Endothelial cell (in vitro differentiated cells): Measurements from ENCODE around the gene DNA2. TPM values are rescaled to one million over a fixed set of nuclear protein-coding genes. Genes with fewer than 3 reads are reported as not detected.
"Not testable (repeated sequence)": the region's sequence is repeated elsewhere in the genome, so short reads cannot be mapped to it uniquely, and the experiment has no call there.

ENCODE experiments used
- DNase-seq: peaks from one replicate; pipeline ENCODE4 v3.0.0; 2021; ENCODE audit warnings: low spot score
- H3K27ac Mint-ChIP-seq: one replicate; pipeline ENCODE4 v1.8.0; 2021; ENCODE audit warnings: mixed read lengths, inconsistent platforms; ENCODE audit not compliant: unreplicated experiment
- H3K27me3 Mint-ChIP-seq: one replicate; pipeline ENCODE4 v1.8.0; 2021; ENCODE audit warnings: mild to moderate bottlenecking, moderate library complexity, mixed read lengths, inconsistent platforms; ENCODE audit not compliant: unreplicated experiment
- H3K36me3 Mint-ChIP-seq: one replicate; pipeline ENCODE4 v1.8.0; 2021; ENCODE audit warnings: mild to moderate bottlenecking, low read depth, mixed read lengths, inconsistent platforms; ENCODE audit not compliant: unreplicated experiment
- H3K4me1 Mint-ChIP-seq: one replicate; pipeline ENCODE4 v1.8.0; 2021; ENCODE audit warnings: mild to moderate bottlenecking, mixed read lengths, inconsistent platforms; ENCODE audit not compliant: unreplicated experiment
- H3K4me3 Mint-ChIP-seq: one replicate; pipeline ENCODE4 v1.8.0; 2021; ENCODE audit warnings: mild to moderate bottlenecking, mixed read lengths, inconsistent platforms; ENCODE audit not compliant: unreplicated experiment
- H3K9me3 Mint-ChIP-seq: one replicate; pipeline ENCODE4 v1.8.0; 2021; ENCODE audit warnings: mixed read lengths, inconsistent platforms; ENCODE audit not compliant: unreplicated experiment
- CTCF ChIP-seq: fragments of 200-600 bp; sonication (generic); IDR thresholded peaks from one replicate; pipeline ENCODE4 v1.5.0; 2021; ENCODE audit warnings: antibody characterized with exemption; ENCODE audit not compliant: unreplicated experiment
- total RNA-seq: library from RNA; stranded (reverse); fragmentation: NEBNext Ultra II Directional; extraction: Animal tissue kit (Norgen Biotek cat#: 25700); gene quantifications from one replicate; pipeline ENCODE4 v1.2.1, GENCODE V29; 2021; ENCODE audit not compliant: unreplicated experiment

Gene DNA2
- total RNA-seq, 1 donor from 2014 or later = 14.5 TPM

- no peak overlapping the region for H3K27ac Mint-ChIP-seq
- no peaks in the 10 kb centered on the region for H3K27me3 Mint-ChIP-seq
- no peak for DNase-seq
- H3K4me3 Mint-ChIP-seq = no peak overlapping the region
- no peaks in the 10 kb centered on the region for H3K36me3 Mint-ChIP-seq
- no peak for TF ChIP-seq CTCF
- H3K4me1 Mint-ChIP-seq = peaks cover 9% of the 10 kb centered on the region
- no peaks in the 10 kb centered on the region for H3K9me3 Mint-ChIP-seq
These were observed 1.9 kb downstream of the DNA2 start for GRCh38 chr10:68469838-68470237.

- H3K27me3 Mint-ChIP-seq, H3K27ac Mint-ChIP-seq, H3K9me3 Mint-ChIP-seq, H3K4me1 Mint-ChIP-seq, DNase-seq, H3K4me3 Mint-ChIP-seq, H3K36me3 Mint-ChIP-seq: not testable (repeated sequence)
These were observed 7.0 kb downstream of the DNA2 start for GRCh38 chr10:68464729-68465128.

GRCh38 chr10:68463365-68464093, 8.2 kb downstream of the DNA2 start:
- DNase-seq = no peak
- Mint-ChIP-seq H3K36me3 (peaks cover 7% of the 10 kb centered on the region), H3K4me3 (no peak overlapping the region), H3K27me3 (peaks cover 2% of the 10 kb centered on the region), H3K4me1 (no peaks in the 10 kb centered on the region), H3K27ac (no peak overlapping the region), H3K9me3 (no peaks in the 10 kb centered on the region)
- no peak for TF ChIP-seq CTCF

GRCh38 chr10:68462536-68462935, 9.2 kb downstream of the DNA2 start:
- Mint-ChIP-seq H3K9me3 (no peaks in the 10 kb centered on the region), H3K27me3 (peaks cover 2% of the 10 kb centered on the region), H3K4me3 (no peak overlapping the region), H3K27ac (no peak overlapping the region), H3K36me3 (peaks cover 7% of the 10 kb centered on the region), H3K4me1 (no peaks in the 10 kb centered on the region)
- no peak for DNase-seq
- no peak for TF ChIP-seq CTCF

GRCh38 chr10:68461032-68461431, 10.7 kb downstream of the DNA2 start:
- no peaks in the 10 kb centered on the region for H3K4me1 Mint-ChIP-seq

GRCh38 chr10:68449698-68450097, 22.1 kb downstream of the DNA2 start:
- not testable (repeated sequence) for H3K27me3 Mint-ChIP-seq

More at GRCh38 chr10:68461032-68461431, 10.7 kb downstream of the DNA2 start:
- TF ChIP-seq CTCF = no peak
- peaks cover 2% of the 10 kb centered on the region for H3K27me3 Mint-ChIP-seq
- no peaks in the 10 kb centered on the region for H3K9me3 Mint-ChIP-seq
- H3K27ac Mint-ChIP-seq = no peak overlapping the region
- no peak overlapping the region for H3K4me3 Mint-ChIP-seq
- H3K36me3 Mint-ChIP-seq = peaks cover 10% of the 10 kb centered on the region
- DNase-seq = no peak

More at GRCh38 chr10:68449698-68450097, 22.1 kb downstream of the DNA2 start:
- not testable (repeated sequence) for H3K4me3 Mint-ChIP-seq, H3K4me1 Mint-ChIP-seq, H3K9me3 Mint-ChIP-seq, H3K27ac Mint-ChIP-seq, H3K36me3 Mint-ChIP-seq, DNase-seq
